Spleen (tissue), 11 donors: ENCODE data around the gene CACNA1D. TPM values are rescaled to one million over a fixed set of nuclear protein-coding genes. Genes with fewer than 3 reads are reported as not detected.

Source experiments
- DNase-seq: peaks from one replicate; pipeline ENCODE4 v3.0.0-alpha.2; 2020
- H3K27ac ChIP-seq, 8 donors: fragments of 200-600 bp; sonication (generic) in 7 of 8; 1 replicate in 4 of 8; 2 replicates in 4 of 8; pipeline versions ENCODE4 v1.5.0 to v1.8.0; 2016 to 2021; ENCODE audit warnings: inconsistent platforms in 4 of 8, mild to moderate bottlenecking in 4 of 8, moderate library complexity in 1 of 8
- H3K27me3 ChIP-seq, 7 donors: fragments of 200-600 bp; sonication (generic) in 6 of 7; replicated peaks in 1 of 7; 1 replicate in 4 of 7; 2 replicates in 3 of 7; pipeline versions ENCODE4 v1.5.0 to v1.8.0; 2016 to 2021; ENCODE audit warnings: inconsistent platforms in 3 of 7, mild to moderate bottlenecking in 1 of 7
- H3K36me3 ChIP-seq, 6 donors: fragments of 200-600 bp; sonication (generic) in 5 of 6; 1 replicate in 4 of 6; 2 replicates in 2 of 6; pipeline versions ENCODE4 v1.5.0 to v1.8.0; 2016 to 2021; ENCODE audit warnings: inconsistent platforms in 2 of 6
- H3K4me1 ChIP-seq, 6 donors: fragments of 200-600 bp; sonication (generic) in 5 of 6; 1 replicate in 3 of 6; 2 replicates in 3 of 6; pipeline versions ENCODE4 v1.5.0 to v1.8.0; 2016 to 2021; ENCODE audit warnings: inconsistent platforms in 3 of 6
- H3K4me3 ChIP-seq, 8 donors: fragments of 200-600 bp; sonication (generic) in 7 of 8; 1 replicate in 4 of 8; 2 replicates in 4 of 8; pipeline versions ENCODE4 v1.5.0 to v1.8.0; 2016 to 2021; ENCODE audit warnings: inconsistent platforms in 4 of 8, mild to moderate bottlenecking in 4 of 8, moderate library complexity in 2 of 8
- H3K9me3 ChIP-seq, 8 donors: fragments of 200-600 bp; sonication (generic) in 7 of 8; 1 replicate in 4 of 8; 2 replicates in 4 of 8; pipeline versions ENCODE4 v1.5.0 to v1.8.0; 2016 to 2021; ENCODE audit warnings: inconsistent platforms in 4 of 8
- POLR2A ChIP-seq, 3 donors: fragments of 450-650 bp; IDR thresholded peaks; one replicate each; pipeline ENCODE4 v1.5.1; 2017; ENCODE audit warnings: antibody characterized with exemption in 3 of 3, mild to moderate bottlenecking in 1 of 3
- POLR2AphosphoS5 ChIP-seq, 3 donors: sonication (generic); formaldehyde crosslinking; IDR thresholded peaks; one replicate each; pipeline ENCODE4 v1.5.1; 2017; ENCODE audit warnings: antibody characterized with exemption in 3 of 3
- WGBS, 5 donors: extraction: QIAGEN DNeasy Blood & Tissue Kit in 3 of 5; methylation state at CpG; one replicate each; pipeline versions ENCODE4 v1.1.5 to v1.1.7; 2013 to 2018; 5-methylcytosine and 5-hydroxymethylcytosine counted together
- intact Hi-C: fragments of 100-400 bp; cut with DNase I; formaldehyde crosslinking; loops from one replicate; pipeline ENCODE4 v1.15.0; 2023; ENCODE audit warnings: low total_unique reads
- polyA plus RNA-seq, 3 donors: library from polyadenylated mRNA; stranded (reverse); fragments of 200-250 nt; gene quantifications; one replicate each; pipeline ENCODE4 v1.2.1, GENCODE V29; 2013
- total RNA-seq, 7 donors: library from RNA; depleted of rRNA in 3 of 7; stranded (reverse); fragments of >200 nt in 3 of 7; fragmentation: NEBNext Ultra II Directional in 4 of 7; extraction: Animal tissue kit (Norgen Biotek cat#: 25700) in 4 of 7; gene quantifications; one replicate each; pipeline versions ENCODE4 v1.1.0 to v1.2.1, GENCODE V29; 2016 to 2021
- TF ChIP-seq, protein P1 (sequence below), 11 experiments: fragments of 200-600 bp in 7 of 11; fragments of 450-650 bp in 4 of 11; sonication (generic) in 4 of 11; IDR thresholded peaks in 8 of 11; conservative IDR thresholded peaks in 3 of 11; 1 replicate in 7 of 11; 2 replicates in 4 of 11; pipeline versions ENCODE4 v1.4.0 to v1.8.0; 2016 to 2021; ENCODE audit warnings: antibody characterized with exemption in 11 of 11, inconsistent platforms in 4 of 11, mild to moderate bottlenecking in 1 of 11
- donor health status: healthy with polysubstance abuse.
- donor health status: DM: no; HTN: no; CAD: no; lungs with moderate emphysema.
- donor health status: DM: no; HTN: no; CAD: no.
- donor health status: Bipolar disorder and iron deficiency.
- donor health status: healthy.
- donor health status: DM: no; HTN: no; CAD: no.
- donor health status: DM: yes; HTN: yes; CAD: no.

Gene CACNA1D
- total and polyA plus RNA-seq, 10 donors: 0.55 to 89.3 (median 19.1) TPM

DNA sequence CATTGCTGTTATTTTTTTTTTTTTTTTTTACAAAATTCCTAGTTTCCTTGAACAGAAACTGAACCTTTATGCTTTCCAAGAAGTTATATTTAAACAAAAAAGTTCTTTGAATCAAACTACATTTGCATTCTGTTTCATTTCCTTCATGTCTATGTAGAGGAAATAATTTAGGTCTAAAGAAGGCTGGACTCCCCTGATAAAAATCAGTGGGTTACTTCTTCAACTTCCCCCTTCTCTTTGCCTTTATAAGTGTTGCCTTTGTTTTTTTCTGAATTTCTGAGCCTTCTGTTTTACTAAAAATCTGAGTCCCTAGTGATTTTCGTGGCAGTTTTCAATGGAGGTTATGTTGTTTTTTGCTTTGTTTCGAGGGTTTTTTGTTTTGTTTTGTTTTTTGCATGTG, 199.0 kb downstream of the CACNA1D start:
- Histone ChIP-seq H3K27ac (no peak overlapping the region), H3K36me3 (no peaks in the 10 kb centered on the region), H3K4me3 (no peak overlapping the region), H3K4me1 (peaks cover 0 to 9% (median 0%) of the 10 kb centered on the region in 6 donors), H3K9me3 (no peaks in the 10 kb centered on the region), H3K27me3 (peaks cover 0 to 5% (median 0%) of the 10 kb centered on the region in 7 donors)
- intact Hi-C loops: no loop called here
- DNase-seq: no peak
- WGBS, 5 donors: 18 to 33% (median 22%) methylated on average over 2 of the region's 2 CpGs
- no peak for TF ChIP-seq POLR2AphosphoS5 (IDR thresholded peaks at IDR 0.05)
- TF ChIP-seq POLR2A (IDR thresholded peaks at IDR 0.05): no peak

DNA sequence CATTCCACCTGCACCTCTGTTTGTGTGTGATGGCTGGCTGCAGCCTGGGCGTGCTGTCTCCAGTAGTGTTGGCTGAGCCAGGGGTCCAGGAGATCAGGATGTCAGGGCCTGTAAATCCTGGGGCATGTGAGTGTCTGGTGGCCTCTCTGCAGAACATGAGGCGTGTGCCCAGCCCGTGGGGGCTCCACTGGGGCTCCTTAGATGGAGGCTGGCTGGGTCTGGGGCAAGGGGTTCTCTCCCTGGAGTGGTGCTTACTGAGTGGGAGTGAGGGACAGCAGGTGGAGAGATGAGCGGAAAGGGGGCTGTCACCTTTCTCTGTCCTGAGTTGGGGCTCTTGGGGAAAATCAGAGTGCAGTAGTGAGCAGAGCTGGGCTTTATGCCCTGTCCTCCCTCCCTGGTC, 199.6 kb downstream of the CACNA1D start:
- intact Hi-C loops: no loop called here
- Histone ChIP-seq H3K4me1 (peaks cover 0 to 9% (median 0%) of the 10 kb centered on the region in 6 donors), H3K36me3 (no peaks in the 10 kb centered on the region), H3K27me3 (peaks cover 0 to 5% (median 0%) of the 10 kb centered on the region in 7 donors), H3K9me3 (no peaks in the 10 kb centered on the region), H3K27ac (no peak overlapping the region), H3K4me3 (no peak overlapping the region)
- DNase-seq: no peak
- TF ChIP-seq POLR2A (IDR thresholded peaks at IDR 0.05) (no peak), POLR2AphosphoS5 (IDR thresholded peaks at IDR 0.05) (no peak)
- TF ChIP-seq, protein P1, sequence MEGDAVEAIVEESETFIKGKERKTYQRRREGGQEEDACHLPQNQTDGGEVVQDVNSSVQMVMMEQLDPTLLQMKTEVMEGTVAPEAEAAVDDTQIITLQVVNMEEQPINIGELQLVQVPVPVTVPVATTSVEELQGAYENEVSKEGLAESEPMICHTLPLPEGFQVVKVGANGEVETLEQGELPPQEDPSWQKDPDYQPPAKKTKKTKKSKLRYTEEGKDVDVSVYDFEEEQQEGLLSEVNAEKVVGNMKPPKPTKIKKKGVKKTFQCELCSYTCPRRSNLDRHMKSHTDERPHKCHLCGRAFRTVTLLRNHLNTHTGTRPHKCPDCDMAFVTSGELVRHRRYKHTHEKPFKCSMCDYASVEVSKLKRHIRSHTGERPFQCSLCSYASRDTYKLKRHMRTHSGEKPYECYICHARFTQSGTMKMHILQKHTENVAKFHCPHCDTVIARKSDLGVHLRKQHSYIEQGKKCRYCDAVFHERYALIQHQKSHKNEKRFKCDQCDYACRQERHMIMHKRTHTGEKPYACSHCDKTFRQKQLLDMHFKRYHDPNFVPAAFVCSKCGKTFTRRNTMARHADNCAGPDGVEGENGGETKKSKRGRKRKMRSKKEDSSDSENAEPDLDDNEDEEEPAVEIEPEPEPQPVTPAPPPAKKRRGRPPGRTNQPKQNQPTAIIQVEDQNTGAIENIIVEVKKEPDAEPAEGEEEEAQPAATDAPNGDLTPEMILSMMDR (IDR thresholded peaks at IDR 0.05 in 8 of 11, conservative IDR thresholded peaks at IDR 0.05 in 3 of 11): no peak
- WGBS, 5 donors: 67 to 87% (median 77%) methylated on average over 2 to 4 of the region's 4 CpGs

DNA sequence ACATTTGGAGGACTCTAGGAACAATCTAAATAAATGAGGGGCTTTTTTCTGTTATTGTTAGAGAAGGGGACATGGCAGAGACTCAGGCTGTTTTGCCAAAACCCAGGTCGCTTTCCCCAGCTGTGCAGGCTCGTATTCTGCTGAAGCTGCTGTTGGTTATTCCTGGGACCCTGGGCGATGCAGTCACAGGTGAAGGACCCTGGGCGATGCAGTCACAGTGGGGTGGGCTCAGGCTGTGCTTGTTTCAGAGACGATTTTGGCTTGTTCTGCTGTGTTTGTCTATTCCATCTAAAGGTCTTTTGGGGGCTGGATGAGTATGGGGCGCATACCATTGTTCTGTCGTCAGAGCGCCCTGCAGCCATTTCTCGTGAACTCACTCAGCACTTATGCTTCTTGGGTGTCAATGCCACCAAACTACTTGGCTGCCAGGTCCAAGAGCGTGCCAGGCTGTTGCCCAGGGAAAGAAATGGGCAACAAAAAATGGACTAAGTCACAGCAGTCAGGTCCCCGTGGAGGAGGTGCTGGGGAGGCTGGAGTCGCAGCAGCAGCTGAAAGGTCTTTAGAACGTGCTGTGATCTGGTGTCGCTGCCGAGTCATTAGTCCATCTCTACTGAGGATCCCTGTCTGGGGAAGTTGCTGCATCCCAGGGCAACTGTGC, 200.4 kb downstream of the CACNA1D start:
- H3K4me1 ChIP-seq: peaks cover 0 to 9% (median 0%) of the 10 kb centered on the region in 6 donors
- H3K36me3 ChIP-seq: no peaks in the 10 kb centered on the region
- no peak overlapping the region for H3K27ac ChIP-seq
- intact Hi-C loops: no loop called here
- no peaks in the 10 kb centered on the region for H3K9me3 ChIP-seq
- 80 to 91% (median 87%) methylated on average over 15 of the region's 15 CpGs for WGBS, 5 donors
- no peak overlapping the region for H3K4me3 ChIP-seq
- H3K27me3 ChIP-seq: peaks cover 0 to 5% (median 0%) of the 10 kb centered on the region in 7 donors
- no peak for TF ChIP-seq POLR2A (IDR thresholded peaks at IDR 0.05)
- TF ChIP-seq, protein P1 (IDR thresholded peaks at IDR 0.05 in 8 of 11, conservative IDR thresholded peaks at IDR 0.05 in 3 of 11): no peak
- TF ChIP-seq POLR2AphosphoS5 (IDR thresholded peaks at IDR 0.05): no peak
- DNase-seq: no peak

DNA sequence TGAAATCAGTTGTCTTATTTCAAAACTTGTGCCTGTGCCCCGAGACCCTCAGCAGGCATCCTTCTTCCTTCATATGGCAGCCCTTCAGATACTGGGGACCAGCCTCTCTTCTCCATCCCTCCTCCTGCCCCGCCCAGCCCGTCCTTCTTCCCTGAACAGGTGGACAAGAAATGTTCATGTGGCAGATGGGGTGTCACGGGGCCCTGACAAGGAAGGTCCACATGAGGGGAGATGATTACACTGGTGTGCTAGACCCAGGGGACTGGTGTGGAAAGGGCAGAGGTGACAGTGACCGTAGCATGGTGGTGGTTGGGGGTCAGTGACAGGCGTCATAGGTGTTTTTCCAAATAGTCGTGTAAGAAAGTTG, 200.9 kb downstream of the CACNA1D start:
- TF ChIP-seq POLR2AphosphoS5 (IDR thresholded peaks at IDR 0.05): no peak
- TF ChIP-seq, protein P1 (IDR thresholded peaks at IDR 0.05 in 8 of 11, conservative IDR thresholded peaks at IDR 0.05 in 3 of 11): no peak
- TF ChIP-seq POLR2A (IDR thresholded peaks at IDR 0.05): no peak
- H3K9me3 ChIP-seq: no peaks in the 10 kb centered on the region
- 76 to 83% (median 78%) methylated on average over 7 of the region's 7 CpGs for WGBS, 5 donors
- H3K27ac ChIP-seq: no peak overlapping the region
- peaks cover 0 to 9% (median 0%) of the 10 kb centered on the region in 6 donors for H3K4me1 ChIP-seq
- intact Hi-C loops: no loop called here
- H3K36me3 ChIP-seq: no peaks in the 10 kb centered on the region
- no peak overlapping the region for H3K4me3 ChIP-seq
- peaks cover 0 to 5% (median 0%) of the 10 kb centered on the region in 7 donors for H3K27me3 ChIP-seq
- no peak for DNase-seq
